ENCODE results near the gene SHISA4.

SHISA4 gene

GRCh38 chr1:201881617-201882016 lies 7.1 kb upstream of the SHISA4 start:
- DNase-seq (ENCODE audit: low read depth): no peak

- peak; percentile 32 for DNase-seq (ENCODE audit: low read depth)
Observed at GRCh38 chr1:201882665-201883132, 6.0 kb upstream of the SHISA4 start.

- DNase-seq (ENCODE audit: low read depth): no peak
Observed at GRCh38 chr1:201883266-201883665, 5.4 kb upstream of the SHISA4 start.

- peak; percentile 60 for DNase-seq (ENCODE audit: low read depth)
Observed at GRCh38 chr1:201883786-201884185, 4.9 kb upstream of the SHISA4 start.

GRCh38 chr1:201884425-201884824 lies 4.3 kb upstream of the SHISA4 start:
- DNase-seq (ENCODE audit: low read depth): no peak

DNA sequence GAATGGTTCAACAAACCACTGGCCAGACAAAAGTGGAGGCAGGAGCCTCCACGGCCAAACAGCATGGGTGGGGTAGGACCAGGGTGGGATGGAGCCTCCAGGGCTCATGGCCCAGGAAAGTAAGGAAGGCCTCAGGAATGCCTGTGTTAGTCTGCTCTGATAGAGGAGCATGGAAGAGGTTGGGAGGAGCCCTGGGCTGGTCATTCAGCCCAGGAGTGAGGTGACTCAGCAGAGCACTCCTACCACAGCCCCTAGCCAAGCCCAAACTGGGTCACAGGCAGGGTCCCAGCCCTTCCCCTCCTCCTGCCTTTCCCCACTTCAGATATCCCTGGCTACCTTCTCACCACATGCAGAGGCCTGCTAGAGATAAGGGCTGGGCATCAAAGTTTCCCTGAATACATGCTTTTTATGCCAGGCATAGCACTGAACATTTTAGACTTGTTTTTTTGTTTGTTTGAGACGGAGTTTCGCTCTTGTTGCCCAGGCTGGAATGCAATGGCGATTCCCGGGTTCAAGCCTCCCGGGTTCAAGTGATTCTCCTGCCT lies 3.1 kb upstream of the SHISA4 start:
- DNase-seq (ENCODE audit: low read depth): no peak

DNA sequence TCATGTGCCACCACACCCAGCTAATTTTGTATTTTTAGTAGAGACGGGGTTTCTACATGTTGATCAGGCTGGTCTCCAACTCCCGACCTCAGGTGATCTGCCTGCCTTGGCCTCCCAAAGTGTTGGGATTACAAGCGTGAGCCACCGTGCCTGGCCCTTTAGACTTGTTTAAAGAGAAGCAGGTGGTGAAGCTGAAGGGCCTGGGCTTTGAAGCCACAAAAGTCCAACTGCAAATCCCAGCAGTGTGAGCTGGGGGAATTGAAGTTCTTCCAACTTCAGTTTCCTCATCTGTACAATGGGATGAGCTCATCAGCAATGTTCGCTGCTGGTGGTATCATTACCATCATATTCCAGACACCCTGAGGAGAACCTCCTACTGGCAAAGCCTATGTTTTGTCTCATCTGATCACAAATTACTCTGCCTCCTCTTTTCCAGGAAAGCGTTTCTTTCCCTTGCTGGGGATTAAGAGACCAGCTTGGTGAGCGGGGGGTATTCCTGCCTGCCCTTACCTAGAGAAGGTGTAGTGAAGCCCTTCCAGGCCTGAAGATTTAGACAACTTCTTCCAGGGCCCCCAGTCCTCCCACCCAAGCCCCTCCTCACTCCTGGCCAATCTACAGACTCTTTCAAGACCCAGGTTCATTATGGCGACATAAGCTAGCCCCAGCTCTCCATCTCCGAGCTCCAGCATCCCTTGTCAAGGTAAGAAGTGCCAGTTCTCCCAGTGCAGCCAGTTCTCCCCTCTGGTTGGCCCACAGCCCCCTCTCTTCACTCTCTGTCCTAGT lies 2.4 kb upstream of the SHISA4 start:
- DNase-seq (ENCODE audit: low read depth): no peak

GRCh38 chr1:201887116-201887866 lies 1.4 kb upstream of the SHISA4 start:
- DNase-seq (ENCODE audit: low read depth): no peak

DNA sequence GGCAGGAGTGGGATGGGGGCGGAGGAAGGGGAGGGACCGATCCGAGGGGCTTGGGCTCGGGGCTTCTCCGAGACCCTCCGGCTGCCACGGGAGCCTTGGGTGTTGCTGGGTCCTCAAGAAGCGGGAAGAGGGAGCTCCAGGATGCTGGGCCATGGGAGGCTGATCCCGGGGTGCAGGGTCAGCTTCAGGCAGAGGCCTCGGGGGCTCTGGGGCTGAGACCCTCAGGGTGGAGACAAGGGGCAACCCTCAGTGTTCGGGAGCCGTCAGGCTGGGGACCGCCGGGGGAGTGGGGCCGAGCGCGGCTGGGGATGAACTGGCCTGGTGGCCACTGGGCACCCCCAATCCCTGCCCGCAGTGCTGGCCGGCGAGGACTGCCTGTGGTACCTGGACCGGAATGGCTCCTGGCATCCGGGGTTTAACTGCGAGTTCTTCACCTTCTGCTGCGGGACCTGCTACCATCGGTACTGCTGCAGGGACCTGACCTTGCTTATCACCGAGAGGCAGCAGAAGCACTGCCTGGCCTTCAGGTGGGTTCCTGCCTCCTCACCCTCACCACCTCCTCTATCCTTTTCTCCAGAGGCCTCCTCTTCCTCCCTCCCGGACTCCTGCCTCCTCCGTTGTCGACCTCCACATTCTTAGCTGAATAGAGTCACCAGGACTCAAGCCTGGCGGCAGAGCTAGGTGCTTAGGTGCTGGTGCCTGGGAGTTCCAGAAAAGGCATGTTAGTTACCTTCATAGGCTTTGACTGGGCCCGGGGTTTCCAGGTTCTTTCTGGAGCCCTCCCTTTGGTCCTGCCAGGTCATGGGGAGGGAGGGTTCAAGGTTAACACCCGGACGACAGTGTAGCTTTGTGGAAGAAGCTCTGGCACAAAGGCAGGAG lies 631 bp downstream of the SHISA4 start:
- no peak for DNase-seq (ENCODE audit: low read depth)

GRCh38 chr1:201890223-201890622 lies 1.5 kb downstream of the SHISA4 start:
- no peak for DNase-seq (ENCODE audit: low read depth)

GRCh38 chr1:201890806-201891450 lies 2.2 kb downstream of the SHISA4 start:
- no peak for DNase-seq (ENCODE audit: low read depth)

DNA sequence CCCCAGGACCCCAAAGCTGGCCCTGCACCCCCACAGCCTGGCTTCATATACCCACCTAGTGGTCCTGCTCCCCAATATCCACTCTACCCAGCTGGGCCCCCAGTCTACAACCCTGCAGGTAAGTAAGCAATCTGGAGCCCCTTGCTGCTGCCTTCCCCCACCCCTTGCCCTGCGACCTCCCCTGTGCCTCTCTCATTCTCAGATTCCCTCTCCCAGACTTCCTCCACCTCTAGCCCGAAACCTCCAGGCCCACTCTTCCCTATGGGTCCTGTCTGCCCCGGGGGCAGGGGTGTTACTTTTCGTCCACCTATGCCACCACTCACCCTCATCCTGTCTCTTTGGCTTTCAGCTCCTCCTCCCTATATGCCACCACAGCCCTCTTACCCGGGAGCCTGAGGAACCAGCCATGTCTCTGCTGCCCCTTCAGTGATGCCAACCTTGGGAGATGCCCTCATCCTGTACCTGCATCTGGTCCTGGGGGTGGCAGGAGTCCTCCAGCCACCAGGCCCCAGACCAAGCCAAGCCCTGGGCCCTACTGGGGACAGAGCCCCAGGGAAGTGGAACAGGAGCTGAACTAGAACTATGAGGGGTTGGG lies 2.9 kb downstream of the SHISA4 start:
- DNase-seq (ENCODE audit: low read depth): no peak

- DNase-seq (ENCODE audit: low read depth): no peak
Observed at GRCh38 chr1:201892211-201892610, 3.5 kb downstream of the SHISA4 start.

DNA sequence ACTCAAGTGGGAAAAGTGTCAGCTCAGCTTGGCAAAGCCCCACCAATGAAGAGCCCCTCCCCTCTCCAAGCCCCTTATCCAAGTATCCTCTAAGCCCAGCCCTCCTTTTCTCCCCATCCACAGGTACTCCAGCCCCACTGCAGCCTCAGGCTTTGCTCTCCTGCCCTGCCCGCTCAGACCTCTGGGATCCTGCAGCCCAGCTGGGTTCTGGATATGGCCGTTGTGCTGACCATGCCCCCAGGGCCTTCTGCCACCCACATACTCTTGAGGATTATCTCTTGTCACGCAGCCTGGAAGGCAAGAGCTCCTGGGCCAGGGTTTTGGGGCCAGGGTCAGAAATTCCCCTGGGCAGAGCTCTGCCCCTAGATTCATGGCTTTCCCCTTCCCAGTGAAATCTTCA lies 4.7 kb downstream of the SHISA4 start:
- DNase-seq (ENCODE audit: low read depth): no peak

- no peak for DNase-seq (ENCODE audit: low read depth)
Observed at GRCh38 chr1:201894343-201895119, 5.8 kb downstream of the SHISA4 start.

GRCh38 chr1:201895120-201895665 lies 6.5 kb downstream of the SHISA4 start:
- no peak for DNase-seq (ENCODE audit: low read depth)

- DNase-seq (ENCODE audit: low read depth): peak; percentile 81
Observed at GRCh38 chr1:201895913-201896807, 7.5 kb downstream of the SHISA4 start.

DNA sequence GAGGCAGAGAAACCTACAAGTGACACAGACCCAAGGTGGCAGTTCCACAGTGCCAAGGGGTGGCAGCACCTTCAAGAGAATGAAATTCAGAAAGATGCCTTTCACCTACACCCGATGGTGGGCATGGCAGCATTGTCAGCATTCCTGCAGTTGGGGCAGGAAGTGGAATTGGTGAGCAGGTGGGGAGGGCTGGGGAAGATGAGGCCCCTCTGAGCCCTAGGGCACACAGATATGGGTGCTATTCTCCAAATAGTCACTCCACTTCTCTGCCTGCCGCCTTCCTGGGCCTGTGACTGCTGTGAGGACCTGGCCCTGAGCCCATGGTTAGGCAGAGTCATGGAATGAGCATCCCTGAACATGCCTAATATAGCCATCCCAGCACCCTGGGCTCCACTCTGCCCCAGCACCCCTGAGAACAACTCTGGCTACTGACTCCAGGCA lies 8.3 kb downstream of the SHISA4 start:
- DNase-seq (ENCODE audit: low read depth): peak; percentile 29
